ENCODE data around the gene CAPNS1.
A peak's percentile ranks its signal among the peaks of the same experiment; 100 is the strongest.
"Not testable (repeated sequence)": the region's sequence is repeated elsewhere in the genome, so short reads cannot be mapped to it uniquely, and the experiment has no call there.

The CAPNS1 gene

GRCh38 chr19:36125557-36125956 lies 14.3 kb upstream of the CAPNS1 start:
- DNase-seq = no peak
- H3K4me1 Mint-ChIP-seq = peaks cover 16% of the 10 kb centered on the region
- H3K36me3 Mint-ChIP-seq = peaks cover 23% of the 10 kb centered on the region
- CTCF ChIA-PET = interaction anchor here (4.5 to 7.1 kb wide), 2 partner anchors 43 to 48 kb away, joined by 29 to 54 read pairs; no protein-coding TSS in a partner anchor
- no peak overlapping the region for H3K27ac Mint-ChIP-seq
- H3K9me3 Mint-ChIP-seq = no peaks in the 10 kb centered on the region
- no peaks in the 10 kb centered on the region for H3K27me3 Mint-ChIP-seq
- no peak overlapping the region for H3K4me3 Mint-ChIP-seq

- Mint-ChIP-seq H3K27me3 (no peaks in the 10 kb centered on the region), H3K36me3 (peaks cover 11% of the 10 kb centered on the region), H3K4me1 (peaks cover 36% of the 10 kb centered on the region), H3K4me3 (peak overlapping the region; percentile 79), H3K27ac (peak overlapping the region; percentile 94), H3K9me3 (no peaks in the 10 kb centered on the region)
- no peak for DNase-seq
- CTCF ChIA-PET = interaction anchor here (0.7 to 7.1 kb wide), 11 partner anchors 10 to 983 kb away, joined by 3 to 54 read pairs (median 4); partner anchors contain the start of genes CAPNS1, POLR2I, TBCB and ZFP14
Measured at GRCh38 chr19:36128392-36128736, 11.5 kb upstream of the CAPNS1 start.

- not testable (repeated sequence) for H3K36me3 Mint-ChIP-seq, H3K9me3 Mint-ChIP-seq, H3K27ac Mint-ChIP-seq, H3K27me3 Mint-ChIP-seq, DNase-seq, H3K4me3 Mint-ChIP-seq
- CTCF ChIA-PET = interaction anchor here (0.8 to 7.1 kb wide), 2 partner anchors 37 to 42 kb away, joined by 3 to 54 read pairs; no protein-coding TSS in a partner anchor
- peaks cover 47% of the 10 kb centered on the region for H3K4me1 Mint-ChIP-seq
Measured at GRCh38 chr19:36131221-36131620, 8.6 kb upstream of the CAPNS1 start.

- H3K4me3 Mint-ChIP-seq, H3K27ac Mint-ChIP-seq, H3K9me3 Mint-ChIP-seq: not testable (repeated sequence)
Measured at GRCh38 chr19:36134867-36135266, 5.0 kb upstream of the CAPNS1 start.

GRCh38 chr19:36136964-36137686 lies 2.7 kb upstream of the CAPNS1 start:
- no peak for DNase-seq
- H3K4me1 Mint-ChIP-seq = peaks cover 50% of the 10 kb centered on the region
- CTCF ChIA-PET = interaction anchor here (0.6 to 5.5 kb wide), 2 partner anchors 8 to 341 kb away, joined by 3 to 28 read pairs; no protein-coding TSS in a partner anchor
- no peak overlapping the region for H3K4me3 Mint-ChIP-seq
- H3K9me3 Mint-ChIP-seq = peaks cover 3% of the 10 kb centered on the region
- H3K36me3 Mint-ChIP-seq = peaks cover 13% of the 10 kb centered on the region
- peak overlapping the region; percentile 60 for H3K27ac Mint-ChIP-seq
- H3K27me3 Mint-ChIP-seq = peaks cover 10% of the 10 kb centered on the region

More at GRCh38 chr19:36134867-36135266, 5.0 kb upstream of the CAPNS1 start:
- H3K36me3 Mint-ChIP-seq, H3K27me3 Mint-ChIP-seq, DNase-seq, CTCF ChIA-PET: not testable (repeated sequence)
- peaks cover 51% of the 10 kb centered on the region for H3K4me1 Mint-ChIP-seq

GRCh38 chr19:36139120-36139472 lies 770 bp upstream of the CAPNS1 start:
- Mint-ChIP-seq H3K36me3 (peaks cover 23% of the 10 kb centered on the region), H3K9me3 (peaks cover 3% of the 10 kb centered on the region), H3K4me1 (peaks cover 44% of the 10 kb centered on the region), H3K4me3 (peak overlapping the region; percentile 96), H3K27ac (peak overlapping the region; percentile 96), H3K27me3 (peaks cover 10% of the 10 kb centered on the region)
- no peak for DNase-seq
- CTCF ChIA-PET = interaction anchor here (5.5 kb wide), 1 partner anchor 10 kb away, joined by 28 read pairs; no protein-coding TSS in a partner anchor

- peak; percentile 72 for DNase-seq
- H3K27me3 Mint-ChIP-seq = peaks cover under 1% of the 10 kb centered on the region
- H3K27ac Mint-ChIP-seq = peak overlapping the region; percentile 96
- peak overlapping the region; percentile 96 for H3K4me3 Mint-ChIP-seq
- H3K9me3 Mint-ChIP-seq = peaks cover 3% of the 10 kb centered on the region
- CTCF ChIA-PET = interaction anchor here (5.5 kb wide), 1 partner anchor 12 kb away, joined by 28 read pairs; no protein-coding TSS in a partner anchor
- H3K4me1 Mint-ChIP-seq = peaks cover 41% of the 10 kb centered on the region
- peaks cover 23% of the 10 kb centered on the region for H3K36me3 Mint-ChIP-seq
Measured at GRCh38 chr19:36140304-36141038, 605 bp downstream of the CAPNS1 start.

- Mint-ChIP-seq H3K27me3 (no peaks in the 10 kb centered on the region), H3K36me3 (peaks cover 32% of the 10 kb centered on the region), H3K4me3 (peak overlapping the region; percentile 96), H3K9me3 (peaks cover 3% of the 10 kb centered on the region), H3K27ac (peak overlapping the region; percentile 96), H3K4me1 (peaks cover 36% of the 10 kb centered on the region)
- DNase-seq = peak; percentile 92
- CTCF ChIA-PET = no interaction called here
Measured at GRCh38 chr19:36141039-36141927, 1.4 kb downstream of the CAPNS1 start.

GRCh38 chr19:36142046-36142445 lies 2.2 kb downstream of the CAPNS1 start:
- DNase-seq = no peak
- Mint-ChIP-seq H3K4me1 (peaks cover 29% of the 10 kb centered on the region), H3K4me3 (no peak overlapping the region), H3K36me3 (peaks cover 38% of the 10 kb centered on the region), H3K27me3 (no peaks in the 10 kb centered on the region), H3K27ac (no peak overlapping the region), H3K9me3 (peaks cover 3% of the 10 kb centered on the region)
- CTCF ChIA-PET = no interaction called here

- no peaks in the 10 kb centered on the region for H3K27me3 Mint-ChIP-seq
- peak overlapping the region; percentile 27 for H3K4me3 Mint-ChIP-seq
- H3K27ac Mint-ChIP-seq = no peak overlapping the region
- CTCF ChIA-PET = no interaction called here
- H3K4me1 Mint-ChIP-seq = peaks cover 30% of the 10 kb centered on the region
- peaks cover 40% of the 10 kb centered on the region for H3K36me3 Mint-ChIP-seq
- DNase-seq = no peak
- peaks cover 3% of the 10 kb centered on the region for H3K9me3 Mint-ChIP-seq
Measured at GRCh38 chr19:36142496-36142895, 2.6 kb downstream of the CAPNS1 start.

- Mint-ChIP-seq H3K27me3 (no peaks in the 10 kb centered on the region), H3K9me3 (peaks cover 3% of the 10 kb centered on the region), H3K27ac (no peak overlapping the region), H3K4me3 (no peak overlapping the region), H3K4me1 (peaks cover 31% of the 10 kb centered on the region), H3K36me3 (peaks cover 51% of the 10 kb centered on the region)
- DNase-seq = no peak
- CTCF ChIA-PET = interaction anchor here (1.0 to 1.4 kb wide), 2 partner anchors 17 to 25 kb away, joined by 3 to 4 read pairs; no protein-coding TSS in a partner anchor
Measured at GRCh38 chr19:36144624-36145023, 4.8 kb downstream of the CAPNS1 start.

- Mint-ChIP-seq H3K27ac (peak overlapping the region; percentile 26), H3K36me3 (peaks cover 43% of the 10 kb centered on the region), H3K4me3 (no peak overlapping the region), H3K27me3 (no peaks in the 10 kb centered on the region), H3K4me1 (peaks cover 14% of the 10 kb centered on the region), H3K9me3 (no peaks in the 10 kb centered on the region)
- no peak for DNase-seq
- CTCF ChIA-PET = no interaction called here
Measured at GRCh38 chr19:36149673-36150406, 10.0 kb downstream of the CAPNS1 start.

GRCh38 chr19:36150586-36150985 lies 10.7 kb downstream of the CAPNS1 start:
- Mint-ChIP-seq H3K27me3 (no peaks in the 10 kb centered on the region), H3K36me3 (peaks cover 41% of the 10 kb centered on the region), H3K9me3 (no peaks in the 10 kb centered on the region), H3K4me3 (no peak overlapping the region), H3K27ac (no peak overlapping the region), H3K4me1 (peaks cover 14% of the 10 kb centered on the region)
- CTCF ChIA-PET = no interaction called here
- DNase-seq = no peak

Data from activated naive CD4-positive, alpha-beta T cell treated with anti-CD3 and anti-CD28 coated beads, Interleukin-2, amount 10 ng/mL, durations not matched to agents 7 days and 5 days (primary cell).